C4-2B (cell line): ENCODE results near the gene LETM1.

ENCODE experiments used
- CTCF ChIP-seq: fragments of 450-650 bp; conservative IDR thresholded peaks from 2 replicates; pipeline ENCODE4 v1.5.1; 2017; ENCODE audit warnings: mild to moderate bottlenecking
- ZFX ChIP-seq: fragments of 450-650 bp; IDR thresholded peaks from 2 replicates; pipeline ENCODE4 v1.6.1; 2017

DNA sequence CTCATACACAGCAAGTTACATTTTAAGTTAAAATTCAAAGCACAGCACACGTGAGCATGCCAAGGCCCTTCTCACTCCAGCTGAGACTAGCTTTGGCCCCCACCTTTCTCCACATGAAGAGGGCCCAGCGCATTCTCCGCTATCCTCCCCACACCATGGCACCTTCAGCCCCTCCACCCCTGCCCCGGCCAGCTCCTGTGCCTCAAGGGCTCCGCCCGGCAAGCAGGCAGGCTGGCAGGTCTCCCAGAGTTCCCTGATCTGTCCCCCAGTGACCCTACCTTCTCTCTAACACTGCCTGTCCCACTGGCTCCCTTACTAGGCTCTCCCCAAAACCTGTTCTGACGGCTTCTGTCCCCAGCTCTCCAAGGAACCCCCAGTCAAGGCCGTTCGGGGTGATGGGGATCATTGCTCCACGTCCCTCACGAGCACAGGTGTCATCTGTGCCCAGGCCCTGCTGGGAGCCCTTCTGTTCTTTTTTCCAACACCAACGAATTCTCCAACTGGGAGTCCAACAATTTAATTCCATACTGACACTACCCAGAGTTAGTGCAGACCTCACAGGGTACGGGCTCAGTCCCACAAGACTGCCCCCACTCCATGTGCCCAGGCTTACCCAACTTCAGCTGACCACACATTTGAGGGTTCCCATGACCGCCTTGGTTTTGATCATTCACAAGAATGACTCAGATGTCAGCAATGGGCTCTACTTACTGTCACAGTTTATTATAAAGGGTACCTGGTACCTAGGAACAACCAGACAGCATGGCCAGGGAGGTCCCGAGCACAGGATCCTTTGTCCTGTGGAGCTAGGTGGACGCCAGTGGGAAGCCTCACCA lies 4.2 kb downstream of the LETM1 start:
- TF ChIP-seq CTCF (no peak), ZFX (no peak)
